NB4 (cell line): ENCODE measurements around the gene MYO10.

Source experiments
- POLR2A ChIP-seq: IDR thresholded peaks from 2 replicates; pipeline ENCODE4 v1.6.1; 2011; ENCODE audit warnings: mild to moderate bottlenecking; ENCODE audit not compliant: insufficient read length; ENCODE audit errors: extremely low read depth
- TF ChIP-seq, protein P1 (sequence below): IDR thresholded peaks from one replicate; pipeline ENCODE4 v1.5.1; 2012; ENCODE audit warnings: low read depth, low read length
- TF ChIP-seq, protein P2 (sequence below): IDR thresholded peaks from 2 replicates; pipeline ENCODE4 v1.6.1; 2011; ENCODE audit warnings: low read depth, low read length

DNA sequence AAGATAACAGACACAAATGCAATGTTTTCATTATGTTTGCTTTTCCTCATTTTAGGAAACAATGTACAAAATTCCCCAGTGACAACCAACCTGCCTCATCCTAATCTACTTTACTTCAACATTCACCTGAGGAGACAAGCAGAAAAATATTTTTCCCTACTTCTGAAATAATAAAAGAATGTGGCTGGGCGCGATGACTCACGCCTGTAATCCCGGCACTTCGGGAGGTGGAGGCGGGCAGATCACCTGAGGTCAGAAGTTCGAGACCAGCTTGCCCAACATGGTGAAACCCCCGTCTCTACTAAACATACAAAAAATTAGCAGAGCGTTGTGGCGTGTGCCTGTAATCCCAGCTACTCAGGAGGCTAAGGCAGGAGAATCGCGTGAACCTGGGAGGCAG lies 36.9 kb downstream of the MYO10 start:
- no peak for TF ChIP-seq POLR2A
- TF ChIP-seq, protein P1, sequence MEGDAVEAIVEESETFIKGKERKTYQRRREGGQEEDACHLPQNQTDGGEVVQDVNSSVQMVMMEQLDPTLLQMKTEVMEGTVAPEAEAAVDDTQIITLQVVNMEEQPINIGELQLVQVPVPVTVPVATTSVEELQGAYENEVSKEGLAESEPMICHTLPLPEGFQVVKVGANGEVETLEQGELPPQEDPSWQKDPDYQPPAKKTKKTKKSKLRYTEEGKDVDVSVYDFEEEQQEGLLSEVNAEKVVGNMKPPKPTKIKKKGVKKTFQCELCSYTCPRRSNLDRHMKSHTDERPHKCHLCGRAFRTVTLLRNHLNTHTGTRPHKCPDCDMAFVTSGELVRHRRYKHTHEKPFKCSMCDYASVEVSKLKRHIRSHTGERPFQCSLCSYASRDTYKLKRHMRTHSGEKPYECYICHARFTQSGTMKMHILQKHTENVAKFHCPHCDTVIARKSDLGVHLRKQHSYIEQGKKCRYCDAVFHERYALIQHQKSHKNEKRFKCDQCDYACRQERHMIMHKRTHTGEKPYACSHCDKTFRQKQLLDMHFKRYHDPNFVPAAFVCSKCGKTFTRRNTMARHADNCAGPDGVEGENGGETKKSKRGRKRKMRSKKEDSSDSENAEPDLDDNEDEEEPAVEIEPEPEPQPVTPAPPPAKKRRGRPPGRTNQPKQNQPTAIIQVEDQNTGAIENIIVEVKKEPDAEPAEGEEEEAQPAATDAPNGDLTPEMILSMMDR = no peak
- TF ChIP-seq, protein P2, sequence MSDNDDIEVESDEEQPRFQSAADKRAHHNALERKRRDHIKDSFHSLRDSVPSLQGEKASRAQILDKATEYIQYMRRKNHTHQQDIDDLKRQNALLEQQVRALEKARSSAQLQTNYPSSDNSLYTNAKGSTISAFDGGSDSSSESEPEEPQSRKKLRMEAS = no peak
